Breast epithelium (tissue), 3 donors: Measurements from ENCODE around the gene ATP8A1.

ENCODE experiments used
- POLR2A ChIP-seq: fragments of 450-650 bp; IDR thresholded peaks from one replicate; pipeline ENCODE4 v1.6.1; 2016; ENCODE audit warnings: antibody characterized with exemption, mild to moderate bottlenecking, moderate library complexity
- POLR2AphosphoS5 ChIP-seq, 3 donors: sonication (generic); formaldehyde crosslinking; IDR thresholded peaks; one replicate each; pipeline ENCODE4 v1.6.1; 2017; ENCODE audit warnings: antibody characterized with exemption in 3 of 3
- TF ChIP-seq, protein P1 (sequence below), 3 donors: fragments of 450-650 bp; IDR thresholded peaks; one replicate each; pipeline ENCODE4 v1.5.1; 2016 to 2017; ENCODE audit warnings: antibody characterized with exemption in 3 of 3, mild to moderate bottlenecking in 3 of 3, moderate library complexity in 3 of 3

DNA sequence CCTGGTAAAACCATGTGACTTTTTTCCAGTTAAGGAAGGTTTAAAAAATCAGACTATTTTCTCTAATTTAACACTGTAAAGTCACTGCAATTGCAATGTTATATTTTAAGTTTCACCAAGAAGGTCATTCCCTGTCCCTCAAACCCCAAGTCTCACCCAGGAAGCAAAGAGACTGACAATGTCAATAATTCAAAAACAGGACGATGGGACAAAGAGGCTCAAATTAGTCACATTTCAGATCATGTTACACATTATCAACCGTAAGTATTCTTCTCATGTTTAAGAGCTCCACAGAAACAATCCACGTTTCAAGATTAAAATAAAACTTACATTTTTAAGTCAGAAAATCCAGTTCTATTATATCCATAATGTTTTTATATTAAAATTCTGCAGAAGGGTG lies 246.5 kb downstream of the ATP8A1 start:
- TF ChIP-seq, protein P1, sequence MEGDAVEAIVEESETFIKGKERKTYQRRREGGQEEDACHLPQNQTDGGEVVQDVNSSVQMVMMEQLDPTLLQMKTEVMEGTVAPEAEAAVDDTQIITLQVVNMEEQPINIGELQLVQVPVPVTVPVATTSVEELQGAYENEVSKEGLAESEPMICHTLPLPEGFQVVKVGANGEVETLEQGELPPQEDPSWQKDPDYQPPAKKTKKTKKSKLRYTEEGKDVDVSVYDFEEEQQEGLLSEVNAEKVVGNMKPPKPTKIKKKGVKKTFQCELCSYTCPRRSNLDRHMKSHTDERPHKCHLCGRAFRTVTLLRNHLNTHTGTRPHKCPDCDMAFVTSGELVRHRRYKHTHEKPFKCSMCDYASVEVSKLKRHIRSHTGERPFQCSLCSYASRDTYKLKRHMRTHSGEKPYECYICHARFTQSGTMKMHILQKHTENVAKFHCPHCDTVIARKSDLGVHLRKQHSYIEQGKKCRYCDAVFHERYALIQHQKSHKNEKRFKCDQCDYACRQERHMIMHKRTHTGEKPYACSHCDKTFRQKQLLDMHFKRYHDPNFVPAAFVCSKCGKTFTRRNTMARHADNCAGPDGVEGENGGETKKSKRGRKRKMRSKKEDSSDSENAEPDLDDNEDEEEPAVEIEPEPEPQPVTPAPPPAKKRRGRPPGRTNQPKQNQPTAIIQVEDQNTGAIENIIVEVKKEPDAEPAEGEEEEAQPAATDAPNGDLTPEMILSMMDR (IDR thresholded peaks at IDR 0.05) = no peak
- no peak for TF ChIP-seq POLR2A
- no peak for TF ChIP-seq POLR2AphosphoS5 (IDR thresholded peaks at IDR 0.05)
